Gastroesophageal sphincter (tissue), 4 donors: ENCODE measurements around the gene CES2. TPM values are rescaled to one million over a fixed set of nuclear protein-coding genes. Genes with fewer than 3 reads are reported as not detected.

ENCODE experiments used
- ATAC-seq: fragments of 150-250 bp; one replicate; pipeline ENCODE4 v1.9.1; 2016; ENCODE audit warnings: mild to moderate bottlenecking, moderate library complexity
- H3K27ac ChIP-seq, 4 donors: fragments of 200-600 bp; sonication (generic) in 3 of 4; 1 replicate in 3 of 4; 2 replicates in 1 of 4; pipeline ENCODE4 v1.5.1; 2016 to 2019
- H3K27me3 ChIP-seq: fragments of 200-600 bp; sonication (generic); one replicate; pipeline ENCODE4 v1.5.1; 2019
- H3K36me3 ChIP-seq, 2 donors: fragments of 200-600 bp; sonication (generic); one replicate each; pipeline ENCODE4 v1.5.1; 2019; ENCODE audit warnings: control low read depth in 1 of 2
- H3K4me1 ChIP-seq, 3 donors: fragments of 200-600 bp; sonication (generic); 1 replicate in 2 of 3; 2 replicates in 1 of 3; pipeline ENCODE4 v1.5.1; 2016 to 2019; ENCODE audit warnings: control low read depth in 2 of 3
- H3K4me3 ChIP-seq, 2 donors: fragments of 200-600 bp; sonication (generic); one replicate each; pipeline ENCODE4 v1.5.1; 2019; ENCODE audit warnings: mild to moderate bottlenecking in 1 of 2, moderate library complexity in 1 of 2
- H3K9me3 ChIP-seq, 3 donors: fragments of 200-600 bp; sonication (generic); one replicate each; pipeline ENCODE4 v1.5.1; 2017 to 2019; ENCODE audit warnings: control low read depth in 2 of 3
- EP300 ChIP-seq: sonication (generic); formaldehyde crosslinking; IDR thresholded peaks from one replicate; pipeline ENCODE4 v1.6.1; 2017; ENCODE audit warnings: antibody characterized with exemption, mild to moderate bottlenecking
- POLR2A ChIP-seq, 2 donors: fragments of 450-650 bp; IDR thresholded peaks; one replicate each; pipeline ENCODE4 v1.6.1; 2017; ENCODE audit warnings: antibody characterized with exemption in 2 of 2, mild to moderate bottlenecking in 2 of 2, moderate library complexity in 1 of 2
- POLR2AphosphoS5 ChIP-seq: sonication (generic); formaldehyde crosslinking; IDR thresholded peaks from one replicate; pipeline ENCODE4 v1.6.1; 2017; ENCODE audit warnings: antibody characterized with exemption
- WGBS, 2 donors: methylation state at CpG; one replicate each; pipeline ENCODE4 v1.1.5; 2018; ENCODE audit warnings: low coverage in 1 of 2; 5-methylcytosine and 5-hydroxymethylcytosine counted together
- total RNA-seq, 4 donors: library from RNA; depleted of rRNA; stranded (reverse); fragments of >200 nt; gene quantifications; one replicate each; pipeline ENCODE4 v1.1.0, GENCODE V29; 2016
- TF ChIP-seq, protein P1 (sequence below), 4 experiments: fragments of 200-600 bp in 2 of 4; fragments of 450-650 bp in 2 of 4; sonication (generic) in 1 of 4; IDR thresholded peaks; one replicate each; pipeline ENCODE4 v1.5.1; 2017 to 2019; ENCODE audit warnings: antibody characterized with exemption in 4 of 4, mild to moderate bottlenecking in 2 of 4, moderate library complexity in 2 of 4

CES2 gene
- total RNA-seq, 4 donors from 2014 or later: 25.9 to 32.6 (median 26.3) TPM

DNA sequence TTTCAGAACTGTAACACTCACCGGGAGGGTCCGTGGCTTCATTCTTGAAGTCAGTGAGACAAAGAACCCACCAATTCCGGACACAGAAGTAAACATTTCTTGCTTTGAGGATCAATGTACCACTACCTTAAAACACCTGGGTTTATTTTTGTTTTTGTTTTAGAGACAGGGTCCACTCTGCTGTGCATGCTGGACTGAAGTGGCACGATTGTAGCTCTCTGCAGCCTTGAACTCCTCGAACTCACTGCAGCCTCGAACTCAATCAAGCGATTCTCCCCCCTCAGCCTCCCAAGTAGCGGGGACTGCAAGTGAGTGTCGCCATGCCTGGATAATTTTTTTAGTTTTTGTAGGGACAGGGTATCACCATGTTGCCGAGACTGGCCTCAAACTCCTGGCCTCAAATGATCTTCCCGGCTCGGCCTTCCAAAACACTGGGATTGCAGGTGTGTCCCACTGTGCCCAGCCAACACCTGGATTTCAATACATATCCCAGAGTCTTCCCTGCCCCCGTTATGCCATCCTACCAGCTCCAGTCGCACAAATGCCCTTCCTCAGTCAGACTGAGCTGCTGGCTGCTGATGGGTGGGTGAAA is 40.1 kb downstream of the CES2 start:
- WGBS, 2 donors: 80 to 86% methylated on average over 2 to 12 of the region's 14 CpGs
- Histone ChIP-seq H3K27ac (no peak overlapping the region), H3K4me3 (no peak overlapping the region), H3K4me1 (peaks cover 0 to 21% (median 0%) of the 10 kb centered on the region in 3 donors), H3K36me3 (no peaks in the 10 kb centered on the region), H3K27me3 (peaks cover 16% of the 10 kb centered on the region), H3K9me3 (no peaks in the 10 kb centered on the region)
- TF ChIP-seq, protein P1, sequence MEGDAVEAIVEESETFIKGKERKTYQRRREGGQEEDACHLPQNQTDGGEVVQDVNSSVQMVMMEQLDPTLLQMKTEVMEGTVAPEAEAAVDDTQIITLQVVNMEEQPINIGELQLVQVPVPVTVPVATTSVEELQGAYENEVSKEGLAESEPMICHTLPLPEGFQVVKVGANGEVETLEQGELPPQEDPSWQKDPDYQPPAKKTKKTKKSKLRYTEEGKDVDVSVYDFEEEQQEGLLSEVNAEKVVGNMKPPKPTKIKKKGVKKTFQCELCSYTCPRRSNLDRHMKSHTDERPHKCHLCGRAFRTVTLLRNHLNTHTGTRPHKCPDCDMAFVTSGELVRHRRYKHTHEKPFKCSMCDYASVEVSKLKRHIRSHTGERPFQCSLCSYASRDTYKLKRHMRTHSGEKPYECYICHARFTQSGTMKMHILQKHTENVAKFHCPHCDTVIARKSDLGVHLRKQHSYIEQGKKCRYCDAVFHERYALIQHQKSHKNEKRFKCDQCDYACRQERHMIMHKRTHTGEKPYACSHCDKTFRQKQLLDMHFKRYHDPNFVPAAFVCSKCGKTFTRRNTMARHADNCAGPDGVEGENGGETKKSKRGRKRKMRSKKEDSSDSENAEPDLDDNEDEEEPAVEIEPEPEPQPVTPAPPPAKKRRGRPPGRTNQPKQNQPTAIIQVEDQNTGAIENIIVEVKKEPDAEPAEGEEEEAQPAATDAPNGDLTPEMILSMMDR (IDR thresholded peaks at IDR 0.05): no peak
- TF ChIP-seq EP300 (no peak), POLR2A (IDR thresholded peaks at IDR 0.05) (no peak), POLR2AphosphoS5 (no peak)
- ATAC-seq: no peak

DNA sequence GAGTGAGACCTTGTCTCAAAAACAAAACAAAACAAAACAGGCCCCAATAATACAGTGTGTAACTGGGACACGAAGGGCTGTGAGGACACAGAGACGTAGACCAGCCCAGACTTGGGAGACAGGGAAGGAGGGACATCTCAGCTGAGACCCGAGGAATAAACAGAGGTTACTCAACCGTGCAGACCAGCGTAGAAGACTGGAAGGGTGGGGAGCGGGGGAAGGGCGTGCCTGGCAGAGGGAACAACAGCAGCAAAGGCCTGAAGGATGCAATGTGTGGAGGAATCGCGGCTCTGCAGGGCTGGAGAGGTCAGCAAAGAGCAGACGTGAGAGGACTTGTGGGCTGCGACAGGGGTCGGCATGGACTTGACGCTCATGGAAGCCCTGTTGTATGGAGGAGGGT is 41.4 kb downstream of the CES2 start:
- Histone ChIP-seq H3K27me3 (peaks cover 16% of the 10 kb centered on the region), H3K4me1 (peaks cover 0 to 21% (median 0%) of the 10 kb centered on the region in 3 donors), H3K9me3 (no peaks in the 10 kb centered on the region), H3K27ac (no peak overlapping the region), H3K4me3 (no peak overlapping the region), H3K36me3 (no peaks in the 10 kb centered on the region)
- no peak for TF ChIP-seq POLR2AphosphoS5
- TF ChIP-seq EP300: no peak
- no peak for ATAC-seq
- WGBS, 2 donors: 34 to 50% methylated on average over 11 to 12 of the region's 13 CpGs

DNA sequence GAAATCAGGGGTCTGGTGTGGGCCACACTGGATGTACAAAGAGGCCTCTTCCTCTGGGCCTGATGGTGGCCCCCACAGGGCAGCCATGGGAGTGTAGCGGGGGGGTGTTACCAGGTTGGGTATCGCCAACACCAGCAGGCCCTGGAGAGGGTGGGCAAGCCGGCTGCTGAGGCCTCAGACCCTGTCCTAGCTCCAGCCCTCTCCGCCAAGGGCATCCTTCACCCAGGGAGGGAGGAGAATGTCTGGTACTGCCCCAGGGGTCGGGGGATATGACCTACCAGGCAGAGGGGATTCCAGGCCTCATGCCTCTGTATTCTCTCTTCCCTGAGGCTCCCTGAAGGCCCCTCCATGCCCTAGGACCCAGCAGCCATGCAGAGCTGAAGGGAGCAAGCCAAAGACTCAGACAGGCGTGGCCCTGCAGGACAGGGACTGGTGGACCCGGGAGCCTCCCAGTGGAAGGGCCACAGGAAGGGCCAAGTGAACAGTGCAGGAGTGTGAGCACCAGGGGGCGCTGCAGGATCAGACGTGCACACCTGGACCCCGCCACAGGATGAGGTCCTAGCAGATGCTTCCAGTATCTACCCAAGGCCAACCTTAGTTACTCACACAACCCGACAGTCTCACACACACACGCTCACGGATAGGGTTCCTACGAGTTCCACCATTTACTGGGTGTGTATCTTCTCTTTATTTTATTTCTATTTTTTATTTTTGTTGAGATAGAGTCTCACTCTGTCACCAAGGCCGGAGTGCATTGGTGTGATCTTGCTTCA is 42.2 kb downstream of the CES2 start:
- peak; percentile 90 for ATAC-seq
- no peaks in the 10 kb centered on the region for H3K9me3 ChIP-seq
- peaks cover 0 to 21% (median 0%) of the 10 kb centered on the region in 3 donors for H3K4me1 ChIP-seq
- no peak overlapping the region for H3K27ac ChIP-seq
- H3K27me3 ChIP-seq: peaks cover 16% of the 10 kb centered on the region
- TF ChIP-seq EP300: no peak
- TF ChIP-seq, protein P1 (IDR thresholded peaks at IDR 0.05): peak in 3 of 4 experiments; percentile 96 to 99 (median 98)
- no peak for TF ChIP-seq POLR2AphosphoS5
- H3K4me3 ChIP-seq: no peak overlapping the region
- H3K36me3 ChIP-seq: no peaks in the 10 kb centered on the region
- WGBS, 2 donors: 21 to 30% methylated on average over 6 to 8 of the region's 15 CpGs

- Histone ChIP-seq H3K27ac (peak overlapping the region in 2 of 4 donors; percentile 17 to 26), H3K4me1 (peaks cover 0 to 21% (median 0%) of the 10 kb centered on the region in 3 donors), H3K27me3 (peaks cover 7% of the 10 kb centered on the region), H3K36me3 (no peaks in the 10 kb centered on the region), H3K4me3 (no peak overlapping the region), H3K9me3 (no peaks in the 10 kb centered on the region)
- WGBS, 2 donors: 70 to 78% methylated on average over 2 to 5 of the region's 16 CpGs
- no peak for TF ChIP-seq EP300
- TF ChIP-seq, protein P1 (IDR thresholded peaks at IDR 0.05): no peak
- TF ChIP-seq POLR2AphosphoS5: no peak
- no peak for TF ChIP-seq POLR2A (IDR thresholded peaks at IDR 0.05)
- peak; percentile 62 for ATAC-seq
These were observed 43.8 kb downstream of the CES2 start for GRCh38 chr16:66979011-66979717.

GRCh38 chr16:66983033-66983432 is 47.7 kb downstream of the CES2 start:
- WGBS, 2 donors: 94 to 95% methylated on average over 6 to 9 of the region's 9 CpGs
- H3K27me3 ChIP-seq: no peaks in the 10 kb centered on the region
- no peak overlapping the region for H3K27ac ChIP-seq
- H3K9me3 ChIP-seq: no peaks in the 10 kb centered on the region
- TF ChIP-seq EP300: no peak
- TF ChIP-seq POLR2AphosphoS5: no peak
- TF ChIP-seq POLR2A (IDR thresholded peaks at IDR 0.05): no peak
- TF ChIP-seq, protein P1 (IDR thresholded peaks at IDR 0.05): no peak
- H3K36me3 ChIP-seq: no peaks in the 10 kb centered on the region
- no peak overlapping the region for H3K4me3 ChIP-seq
- peaks cover 0 to 14% (median 0%) of the 10 kb centered on the region in 3 donors for H3K4me1 ChIP-seq
- ATAC-seq: no peak
